Stimulated activated CD4-positive, alpha-beta T cell treated with anti-CD3 and anti-CD28 coated beads, Interleukin-12 subunit alpha, Interleukin-12 subunit beta, amount 100 ng/mL, for 48 hours (primary cell): Measurements from ENCODE around the gene ANKRD12.

ENCODE experiments used
- DNase-seq, 3 donors: peaks; one replicate each; pipeline ENCODE4 v3.0.0-alpha.2; 2020; ENCODE audit warnings: low read depth in 2 of 3, low spot score in 1 of 3

ANKRD12 gene

DNA sequence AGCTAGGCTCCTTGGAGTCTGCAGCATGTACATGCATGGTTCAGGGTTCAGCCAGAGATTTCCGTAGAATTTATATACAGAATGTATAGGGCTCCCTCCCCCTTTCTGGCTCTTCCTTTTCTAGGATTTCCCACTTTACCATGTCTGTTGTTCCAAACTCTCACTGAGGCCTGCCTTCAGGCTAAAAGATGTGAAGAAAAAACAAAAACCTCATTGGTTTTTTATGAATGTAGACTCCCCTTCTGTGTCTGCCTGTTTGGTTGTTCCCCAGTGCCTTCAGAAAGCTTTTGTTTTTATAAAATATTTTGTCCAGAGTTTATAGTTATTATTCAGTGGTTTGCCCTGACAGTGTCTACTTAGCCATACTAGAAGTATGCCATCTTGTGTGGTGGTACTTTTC lies 30.5 kb upstream of the ANKRD12 start:
- DNase-seq, result no peak

DNA sequence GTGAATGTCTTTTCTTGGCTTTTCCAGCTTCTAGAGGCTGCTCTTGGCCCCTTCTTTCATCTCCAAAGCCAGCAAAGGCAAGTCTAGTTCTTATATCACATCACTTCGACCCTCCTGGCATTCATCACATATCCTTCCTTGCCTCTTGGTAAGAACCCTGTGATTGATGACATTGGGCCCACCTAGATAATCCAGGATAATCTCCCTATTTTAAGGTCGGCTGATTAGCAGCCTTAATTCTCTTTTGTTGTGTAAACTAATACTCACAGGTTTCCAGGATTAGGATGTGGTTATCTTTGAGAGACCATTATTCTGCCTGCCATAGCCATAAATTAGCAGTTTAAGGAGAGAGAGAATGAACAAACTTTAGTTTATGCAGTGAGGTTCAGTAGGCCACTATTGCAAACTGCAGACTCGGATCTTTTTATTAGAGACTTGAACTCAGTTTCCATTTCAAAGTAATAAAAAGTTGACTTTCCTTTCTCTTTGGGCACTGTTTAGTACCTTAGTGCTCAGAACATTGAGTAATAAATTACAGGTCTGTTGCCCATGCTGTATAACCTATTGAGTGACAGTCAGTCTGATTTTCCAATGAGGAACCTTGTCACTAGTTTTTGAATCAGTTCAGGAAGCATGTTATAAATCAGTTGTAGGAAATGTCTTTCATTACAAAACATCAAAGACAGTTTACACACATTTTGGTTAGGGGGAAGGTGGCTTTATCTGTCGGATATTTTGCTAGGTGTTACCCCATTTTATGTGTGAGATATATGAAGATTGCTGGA lies 29.6 kb upstream of the ANKRD12 start:
- no peak for DNase-seq

DNA sequence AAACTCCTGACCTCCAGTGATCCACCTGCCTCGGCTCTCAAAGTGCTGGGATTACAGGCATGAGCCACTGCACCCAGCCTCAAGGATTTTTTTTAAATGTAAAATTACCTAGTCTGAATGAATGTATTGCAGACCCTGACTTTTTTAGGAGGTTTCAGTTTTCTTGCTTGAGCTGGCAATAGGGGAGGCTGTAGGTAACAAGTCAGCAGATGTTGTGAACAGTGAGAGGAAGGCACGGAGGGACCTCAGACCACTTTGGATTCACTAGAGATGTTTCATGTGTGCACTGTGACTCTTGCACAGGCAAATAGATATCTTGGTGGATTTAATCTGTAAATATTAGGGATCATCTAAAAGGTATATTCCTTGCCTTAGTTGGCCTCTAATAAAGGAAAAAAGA lies 27.7 kb upstream of the ANKRD12 start:
- DNase-seq, result no peak

DNA sequence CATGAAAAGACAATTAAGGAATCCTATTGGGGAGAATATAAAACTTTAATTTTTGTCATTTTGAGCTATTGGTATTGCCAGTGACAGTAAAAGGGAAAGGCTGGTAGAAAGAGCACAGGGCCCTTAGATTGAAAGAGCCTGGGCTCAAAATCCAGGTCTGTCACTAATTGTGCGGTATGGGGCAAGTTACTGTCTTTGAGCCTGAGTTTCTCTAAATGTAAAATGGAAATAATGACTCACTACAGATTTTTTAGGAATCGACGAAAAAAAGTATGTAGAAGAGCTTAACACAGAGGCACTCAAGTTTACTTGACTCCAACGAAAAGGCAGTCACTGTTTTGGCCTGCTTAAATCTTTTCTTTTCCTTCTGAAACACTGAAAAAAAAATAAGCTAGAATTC lies 27.1 kb upstream of the ANKRD12 start:
- no peak for DNase-seq

DNA sequence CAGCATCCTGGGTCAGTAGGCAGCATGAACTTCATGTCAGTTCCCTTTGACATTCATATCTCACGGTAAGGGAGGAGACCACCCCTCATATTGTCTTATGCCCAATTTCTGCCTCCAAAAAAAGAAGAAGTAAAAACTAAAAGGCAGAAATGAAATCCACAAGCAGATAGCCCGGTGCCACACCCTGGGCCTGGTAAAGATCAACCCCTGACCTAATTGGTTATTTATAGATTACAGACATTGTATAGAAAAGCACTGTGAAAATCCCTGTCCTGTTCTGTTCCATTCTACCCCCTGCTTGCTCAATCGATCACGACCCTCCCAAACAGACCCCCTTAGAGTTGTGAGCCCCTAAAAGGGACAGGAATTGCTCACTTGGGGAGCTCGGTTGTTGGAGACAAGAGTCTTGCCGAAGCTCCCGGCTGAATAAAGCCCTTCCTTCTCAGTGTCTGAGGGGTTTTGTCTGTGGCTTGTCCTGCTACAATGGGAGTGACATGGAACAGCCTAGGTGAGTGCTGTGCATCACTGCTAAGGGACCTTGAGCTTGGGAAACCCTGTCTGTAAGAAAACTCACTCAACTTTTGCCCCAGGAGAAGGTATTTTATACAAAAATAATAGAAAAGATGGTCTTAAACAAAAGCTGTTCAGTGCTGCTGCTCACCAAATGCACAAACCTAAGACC lies 23.0 kb upstream of the ANKRD12 start:
- DNase-seq, result no peak

DNA sequence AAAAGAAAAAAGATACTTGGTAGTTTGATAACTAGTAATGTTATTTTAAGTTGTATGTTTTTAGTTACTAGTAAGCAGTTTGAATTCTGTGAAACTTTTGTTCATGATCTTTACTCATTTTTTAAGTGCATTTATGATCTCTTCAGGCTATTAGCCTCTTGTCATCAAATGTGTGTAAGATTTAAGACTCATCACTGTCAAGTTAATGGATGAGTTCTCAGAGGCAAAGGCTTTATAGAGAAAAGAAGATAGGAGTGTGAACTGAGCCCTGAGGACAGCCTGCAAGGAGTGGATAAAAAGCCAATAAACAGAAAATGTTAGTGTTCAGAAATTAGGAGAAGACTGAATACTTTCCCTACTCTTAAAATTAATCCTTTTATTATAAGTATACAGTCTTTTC lies 20.6 kb upstream of the ANKRD12 start:
- no peak for DNase-seq

DNA sequence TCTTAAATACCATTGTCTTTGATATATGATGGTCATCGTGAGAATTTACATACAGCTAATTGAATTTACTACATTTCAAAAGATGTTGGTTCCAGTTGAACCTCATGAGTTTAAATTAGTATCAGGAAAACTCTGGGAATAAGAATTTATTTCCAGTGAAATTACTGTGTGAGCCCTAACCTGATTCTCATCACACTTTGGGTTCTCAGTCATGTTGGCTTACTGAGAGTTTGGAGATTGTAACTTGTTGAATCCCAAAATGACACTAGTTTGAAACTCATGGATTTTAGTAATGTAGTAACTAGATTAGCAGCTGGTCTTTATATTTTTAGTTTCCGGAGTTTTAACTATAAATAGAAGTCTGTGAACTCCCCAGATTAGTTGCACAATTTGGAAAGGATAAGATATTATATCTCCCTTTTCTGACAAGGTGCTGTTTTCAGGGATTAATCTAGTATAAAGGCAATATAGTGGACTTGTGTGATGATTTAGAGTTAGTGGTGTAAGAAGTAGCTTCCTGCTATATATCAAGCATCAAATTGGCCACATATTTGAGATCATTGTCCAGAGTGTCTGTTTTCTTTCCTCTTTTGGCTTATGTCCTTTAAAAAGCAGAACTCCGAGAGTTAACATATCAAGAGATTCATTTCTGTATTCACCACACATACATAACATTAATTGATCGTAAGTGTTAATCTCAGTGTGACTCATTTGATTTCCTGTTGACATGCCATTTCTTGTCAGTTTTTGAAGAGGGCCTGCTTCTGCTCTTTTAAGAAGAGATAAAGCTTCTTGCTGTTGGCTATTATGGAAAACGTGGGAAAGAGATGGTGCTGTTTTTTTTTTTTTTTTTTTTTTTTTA lies 18.4 kb upstream of the ANKRD12 start:
- DNase-seq, result no peak

DNA sequence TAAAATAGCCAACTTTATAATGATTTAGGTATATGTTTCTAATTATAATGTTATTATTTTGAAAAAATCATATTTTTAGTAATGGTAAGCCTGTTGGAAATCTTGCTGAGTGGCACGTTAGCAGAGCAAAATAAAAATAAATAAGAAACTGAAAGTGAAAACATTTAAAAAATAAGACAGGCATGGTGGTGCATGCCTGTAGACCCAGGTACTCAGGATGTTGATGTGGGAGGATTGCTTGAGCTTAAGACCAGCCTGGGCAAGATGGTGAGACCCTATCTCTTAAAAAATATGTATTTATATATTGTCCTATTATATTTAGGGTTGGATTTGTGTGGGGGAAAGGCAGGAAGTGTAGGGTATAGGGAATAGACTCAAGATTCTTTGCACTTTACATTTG lies 15.8 kb upstream of the ANKRD12 start:
- no peak for DNase-seq

DNA sequence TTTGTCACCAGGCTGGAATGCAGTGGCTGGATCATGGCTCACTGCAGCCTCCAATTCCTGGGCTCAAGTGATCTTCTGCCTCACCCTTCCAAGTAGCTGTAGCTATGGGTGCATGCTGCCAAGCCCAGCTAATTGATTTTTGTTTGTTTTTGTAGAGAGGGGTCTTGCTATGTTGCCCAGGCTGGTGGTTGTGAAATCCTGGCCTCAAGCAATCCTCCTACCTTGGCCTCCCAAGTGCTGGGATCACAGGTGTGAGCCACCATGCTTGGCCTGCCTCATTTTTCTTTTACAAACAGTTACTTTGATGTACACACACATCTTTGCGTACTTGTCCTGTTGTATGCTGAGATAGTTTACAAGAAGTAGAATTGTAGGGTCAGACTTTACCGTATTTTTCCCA lies 13.1 kb upstream of the ANKRD12 start:
- DNase-seq, result no peak

DNA sequence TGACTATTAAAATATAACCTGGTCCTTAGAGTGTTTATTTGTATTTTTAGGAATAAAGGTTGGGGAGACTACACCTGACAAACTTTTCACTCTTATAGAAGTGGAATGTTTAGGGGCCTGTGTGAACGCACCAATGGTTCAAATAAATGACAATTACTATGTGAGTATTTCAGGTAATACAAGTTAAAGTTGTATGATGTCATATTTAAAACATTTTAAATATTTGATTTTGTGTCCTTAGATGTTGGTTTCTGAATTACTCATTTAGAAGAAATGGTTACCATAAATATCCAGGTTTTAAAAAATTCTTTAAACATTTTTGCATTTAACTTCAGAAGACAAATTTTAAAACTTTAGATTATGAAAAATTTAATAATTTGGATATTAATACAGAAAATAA lies 11.8 kb upstream of the ANKRD12 start:
- no peak for DNase-seq

DNA sequence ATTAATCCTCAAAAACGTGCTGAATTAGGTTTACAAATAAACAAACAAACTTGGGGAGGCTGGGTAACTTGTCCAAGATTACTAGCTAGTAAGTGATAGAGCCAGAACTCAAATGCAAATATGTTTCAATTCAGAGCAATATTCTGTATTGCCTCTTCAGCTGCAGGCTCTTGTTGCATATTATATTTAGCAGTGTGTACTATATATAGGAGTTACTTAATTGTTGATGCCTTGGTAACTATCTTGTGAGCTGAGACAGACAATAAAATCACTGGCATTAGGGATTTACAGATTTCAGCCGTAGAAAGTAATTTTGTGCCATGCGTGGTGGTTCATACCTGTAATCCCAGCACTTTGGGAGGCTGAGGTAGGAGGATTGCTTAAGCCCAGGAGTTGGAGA lies 10.2 kb upstream of the ANKRD12 start:
- DNase-seq, result no peak

DNA sequence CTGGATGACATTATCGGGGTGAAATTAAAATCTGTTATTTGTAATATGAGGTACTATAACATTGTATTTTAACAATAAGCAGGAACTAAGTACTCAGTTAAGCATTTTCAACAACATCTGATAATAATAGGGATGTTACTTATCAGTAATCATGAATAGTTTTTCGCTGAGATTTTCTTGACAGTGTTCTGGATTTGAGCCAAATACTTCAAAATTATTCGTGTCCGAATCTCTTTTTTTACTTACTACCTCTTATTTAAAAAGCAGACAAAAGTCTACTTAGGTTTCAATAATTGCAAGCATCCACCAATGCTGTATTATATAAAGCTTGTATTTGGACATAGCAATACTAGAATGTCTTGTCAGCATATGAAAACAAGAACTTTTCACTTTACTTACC lies 6.4 kb upstream of the ANKRD12 start:
- DNase-seq, result no peak

DNA sequence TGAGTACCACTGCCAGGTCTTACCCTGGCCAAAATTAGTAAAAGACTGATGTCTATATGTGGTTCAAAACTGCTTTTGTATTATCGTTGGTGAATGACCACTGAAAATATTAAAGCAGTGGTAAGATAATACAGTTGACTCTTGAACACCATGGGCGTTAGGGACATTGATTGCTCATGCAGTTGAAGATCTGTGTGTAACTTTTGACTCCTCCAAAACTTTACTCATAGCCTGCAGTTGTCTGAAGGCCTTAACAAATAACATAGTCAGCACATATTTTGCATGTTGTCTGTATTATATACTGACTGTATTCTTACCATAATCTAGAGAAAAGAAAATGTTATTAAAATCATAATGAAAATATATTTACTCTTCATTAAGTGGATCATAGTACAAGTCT lies 5.8 kb upstream of the ANKRD12 start:
- DNase-seq, result no peak

DNA sequence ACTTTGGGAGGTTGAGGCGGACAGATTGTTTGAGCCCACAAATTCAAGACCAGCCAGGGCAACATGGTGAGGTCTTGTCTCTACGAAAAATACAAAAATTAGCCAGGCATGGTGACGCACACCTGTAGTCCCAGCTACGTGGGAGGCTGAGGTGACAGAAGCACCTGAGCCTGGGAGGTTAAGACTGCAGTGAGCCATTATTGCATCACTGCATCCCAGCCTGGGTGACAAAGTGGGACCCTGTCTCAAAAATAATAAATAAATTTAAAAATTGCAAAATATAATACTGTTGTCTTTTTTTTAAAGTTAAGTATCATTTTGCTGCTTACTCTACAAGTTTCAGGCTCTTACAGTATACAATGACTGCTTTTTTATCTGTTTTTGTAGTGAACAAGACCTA lies 4.0 kb upstream of the ANKRD12 start:
- no peak for DNase-seq

DNA sequence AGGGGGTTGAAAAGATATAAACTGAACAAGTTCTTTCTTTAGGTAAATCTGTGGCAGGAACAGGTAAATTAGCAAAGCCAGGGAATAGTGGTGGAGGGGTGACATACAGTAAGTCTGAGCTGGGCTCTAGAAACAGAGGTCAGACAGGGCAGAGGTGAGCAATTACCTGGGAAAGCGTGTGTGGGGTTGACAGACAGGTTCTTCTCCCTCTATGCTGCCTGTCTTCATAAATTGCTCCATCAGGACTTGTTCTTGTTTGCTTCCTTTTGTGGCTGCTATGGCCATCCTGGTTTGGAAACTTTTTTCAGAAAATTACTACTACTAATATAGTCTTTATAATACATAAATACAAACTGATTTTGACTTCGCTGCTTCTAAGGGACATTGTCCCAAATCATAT lies 3.4 kb upstream of the ANKRD12 start:
- no peak for DNase-seq

DNA sequence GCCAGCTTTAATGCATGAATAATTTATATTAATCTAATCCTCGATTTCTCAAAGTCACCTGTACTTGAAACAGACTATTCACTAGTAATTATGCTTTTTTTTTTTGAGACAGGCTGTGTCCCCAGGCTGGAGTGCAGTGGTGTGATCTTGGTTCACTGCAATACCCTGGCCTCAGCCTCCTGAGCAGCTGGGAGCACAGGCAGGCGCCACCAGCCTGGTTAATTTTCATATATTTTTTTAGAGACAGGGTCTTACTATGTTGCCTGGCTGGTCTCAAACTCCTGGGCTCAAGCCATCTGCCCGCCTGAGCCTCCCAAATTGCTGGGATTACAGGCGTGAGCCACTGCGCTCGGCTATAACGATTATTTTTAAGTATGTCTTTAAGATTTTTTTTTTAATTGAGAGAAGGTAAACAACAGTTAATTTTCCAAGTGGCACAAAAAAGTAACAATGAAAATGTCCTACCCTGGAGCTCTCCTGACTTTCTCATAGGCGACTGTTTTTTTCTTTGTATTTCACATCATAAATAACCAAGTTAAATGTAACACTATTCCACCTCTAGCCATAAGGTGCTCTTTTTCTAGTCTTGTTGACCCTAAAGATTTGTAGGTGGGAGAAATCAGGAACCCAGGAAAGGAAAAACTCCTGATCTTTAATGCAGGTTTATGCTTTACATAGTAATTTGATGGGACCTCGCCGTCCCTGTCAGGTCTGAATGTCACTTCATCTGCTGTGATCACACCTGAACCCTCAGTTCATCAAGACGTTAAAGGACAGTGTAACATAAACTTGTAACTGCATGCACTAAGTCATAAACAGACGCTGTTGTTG lies 1.3 kb upstream of the ANKRD12 start:
- no peak for DNase-seq

DNA sequence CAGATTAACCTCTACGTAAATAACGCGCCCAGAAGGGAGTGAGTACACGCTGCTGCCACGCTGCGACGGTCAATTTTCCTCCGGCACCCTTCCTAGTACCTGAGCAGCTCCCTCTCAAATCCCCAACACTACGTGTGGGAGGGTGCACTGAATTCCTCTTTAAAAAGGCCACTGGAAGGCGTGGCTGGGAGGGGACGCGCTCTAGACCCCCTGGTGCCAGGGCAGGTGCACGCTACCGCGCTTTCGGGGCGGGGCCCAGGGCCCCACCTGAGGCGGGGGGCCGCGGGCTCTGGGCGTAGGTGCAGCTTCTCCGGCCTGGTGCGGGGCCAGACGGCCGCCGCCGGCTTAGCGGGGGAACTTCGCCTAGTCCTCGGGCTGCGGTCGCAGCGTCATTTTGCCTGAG lies 668 bp upstream of the ANKRD12 start:
- DNase-seq, result no peak

DNA sequence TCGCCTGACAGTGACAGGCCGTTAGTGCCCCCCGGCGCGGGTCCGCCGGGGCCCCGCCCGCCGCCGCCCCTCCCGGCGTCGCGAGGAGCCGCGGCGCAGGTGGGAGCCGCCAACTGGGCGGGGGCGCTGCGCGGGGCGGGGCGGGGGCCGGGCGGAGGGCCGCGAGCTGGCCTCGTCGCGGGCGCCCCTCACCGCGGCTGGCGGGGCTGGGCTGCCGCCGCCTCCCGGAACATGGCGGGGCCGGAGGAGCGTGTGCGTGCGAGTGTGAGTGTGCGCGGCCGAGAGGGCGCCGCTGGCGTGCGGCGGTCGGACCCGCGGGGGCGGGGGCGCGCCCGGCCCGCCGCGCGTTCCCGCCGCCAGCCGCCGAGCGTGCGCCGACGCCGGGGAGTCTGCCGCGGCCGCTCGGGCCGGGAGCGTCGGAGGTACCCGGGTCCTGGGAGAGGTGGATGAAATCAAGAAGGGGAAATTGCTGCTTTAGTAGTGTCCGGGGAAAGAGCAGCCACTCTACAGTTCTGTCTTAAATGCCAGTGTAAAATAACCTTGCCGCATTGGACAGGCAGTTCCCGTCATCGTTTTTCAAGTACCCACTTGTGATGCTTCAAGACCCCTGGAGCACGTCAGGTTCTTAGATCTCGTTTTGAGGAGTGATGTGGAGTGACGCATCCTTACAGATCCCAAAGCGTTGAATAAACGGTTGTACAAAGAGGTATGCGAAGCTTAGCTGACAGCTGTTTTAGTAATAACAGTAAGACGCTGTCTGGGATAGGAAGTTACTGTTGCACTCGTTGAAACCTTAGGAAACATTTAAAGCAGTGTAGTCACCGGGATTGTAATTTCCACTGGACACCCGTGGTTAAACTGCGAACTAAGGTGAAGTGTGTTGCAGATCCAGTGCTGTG lies 836 bp downstream of the ANKRD12 start:
- DNase-seq, result peak in 2 of 3 donors; percentile 48 to 64

DNA sequence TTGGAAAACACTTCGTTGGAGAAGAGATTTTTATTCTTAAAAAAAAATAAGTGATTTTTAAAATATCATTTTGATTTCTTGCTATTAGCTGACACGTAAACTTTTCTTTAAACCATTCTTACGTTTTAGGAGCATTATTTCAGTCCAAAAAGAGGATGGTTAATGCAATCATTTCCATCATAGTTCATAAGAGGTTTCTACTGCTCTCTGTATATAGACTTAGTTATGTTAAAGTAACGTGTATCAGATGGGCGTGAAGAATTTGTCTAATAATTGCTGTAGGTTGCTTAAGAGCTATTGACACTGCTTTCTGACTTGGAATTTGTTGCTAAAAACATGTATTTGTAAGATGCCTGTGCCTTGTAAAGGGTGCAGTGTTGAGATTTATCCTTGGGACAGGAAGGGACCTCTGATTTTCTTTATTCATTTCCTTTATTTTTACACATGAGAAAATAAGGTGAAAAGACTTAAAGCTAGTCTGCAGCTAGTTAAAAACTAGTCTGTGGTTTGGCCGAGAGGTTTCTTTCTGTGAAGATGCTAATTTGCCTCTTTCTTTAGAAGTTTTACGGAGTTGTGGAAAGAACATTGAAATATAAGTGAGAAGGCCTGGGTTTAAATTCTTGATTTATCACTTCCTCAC lies 2.9 kb downstream of the ANKRD12 start:
- DNase-seq, result no peak

DNA sequence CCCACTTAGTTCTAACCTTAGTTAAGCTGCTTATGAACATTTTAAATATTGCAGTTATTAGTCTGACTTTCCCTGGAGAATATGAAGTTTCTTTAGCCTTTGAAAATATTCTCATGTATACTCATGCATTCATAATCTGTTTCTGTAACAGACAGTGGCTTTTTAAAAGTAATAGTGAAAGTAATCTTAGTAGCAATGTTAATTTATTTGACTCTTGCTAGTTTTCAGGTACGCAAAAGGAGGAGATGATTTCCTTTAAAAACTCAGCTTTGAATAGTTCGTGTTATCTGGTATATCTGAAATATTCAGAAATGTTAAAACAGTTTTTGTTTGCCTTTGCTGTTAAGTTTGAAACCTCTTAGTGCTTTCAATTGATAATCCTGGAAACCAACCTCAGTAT lies 3.8 kb downstream of the ANKRD12 start:
- no peak for DNase-seq
